IMR-90 (cell line): ENCODE measurements around the gene KCTD18. TPM values are rescaled to one million over a fixed set of nuclear protein-coding genes. Genes with fewer than 3 reads are reported as not detected.

Source experiments
- ATAC-seq: fragments of 200-7000 bp; cut with Tn5 transposase; 2 replicates; pipeline ENCODE4 v1.9.1; 2020; ENCODE audit warnings: low read depth, mild to moderate bottlenecking, moderate library complexity
- BruUV-seq: library from RNA; stranded (reverse); fragments of 400-500 nt; replicated peaks from 2 replicates; lab custom pipeline; 2021; lab: Mats Ljungman, UMichigan
- CTCF ChIA-PET: fragments of 300-600 bp; formaldehyde crosslinking; extraction: SDS; loops from one replicate; lab custom pipeline; 2021; ENCODE audit warnings: antibody characterized with exemption; lab: Yijun Ruan, JAX
- POLR2A ChIA-PET: fragments of 300-600 bp; sonication (Branson Sonifier 250); formaldehyde crosslinking; loops from one replicate; lab custom pipeline; 2022; ENCODE audit warnings: antibody characterized with exemption; ENCODE audit not compliant: unreplicated experiment; lab: Charles Lee
- DNase-seq: peaks from one replicate; pipeline ENCODE4 v3.0.0; 2013
- H2AFZ ChIP-seq: replicated peaks from 2 replicates; pipeline ENCODE3; 2013; ENCODE audit warnings: low read length, mild to moderate bottlenecking; ENCODE audit not compliant: poor library complexity
- H2AK5ac ChIP-seq: 2 replicates; pipeline ENCODE4 v1.6.1; 2013; ENCODE audit warnings: low read depth, low read length, inconsistent platforms
- H2AK9ac ChIP-seq: replicated peaks from 2 replicates; pipeline ENCODE3; 2013; ENCODE audit warnings: mild to moderate bottlenecking, low read depth, low read length, moderate library complexity; ENCODE audit not compliant: poor library complexity
- H2BK120ac ChIP-seq: 2 replicates; pipeline ENCODE4 v1.6.1; 2013; ENCODE audit warnings: low read depth, low read length, inconsistent platforms
- H2BK15ac ChIP-seq: 3 replicates; pipeline ENCODE4 v1.6.1; 2013; ENCODE audit warnings: low read depth, low read length, inconsistent platforms
- H2BK20ac ChIP-seq: 2 replicates; pipeline ENCODE4 v1.6.1; 2013; ENCODE audit warnings: low read depth, mild to moderate bottlenecking, inconsistent platforms, low read length, moderate library complexity
- H2BK5ac ChIP-seq: 2 replicates; pipeline ENCODE4 v1.6.1; 2013; ENCODE audit warnings: mild to moderate bottlenecking, low read depth, low read length, inconsistent platforms; ENCODE audit not compliant: poor library complexity, severe bottlenecking
- H3K14ac ChIP-seq: replicated peaks from 2 replicates; pipeline ENCODE4 v1.6.1; 2013; ENCODE audit warnings: low read depth, low read length, inconsistent platforms
- H3K18ac ChIP-seq: 2 replicates; pipeline ENCODE4 v1.6.1; 2013; ENCODE audit warnings: low read depth, low read length, control low read depth
- H3K23ac ChIP-seq: 2 replicates; pipeline ENCODE4 v1.6.1; 2013; ENCODE audit warnings: low read depth, low read length, inconsistent platforms
- H3K27ac ChIP-seq: 2 replicates; pipeline ENCODE4 v1.5.1; 2013; ENCODE audit warnings: mild to moderate bottlenecking, control low read depth, low read length; ENCODE audit not compliant: insufficient read depth
- H3K27me3 ChIP-seq: 2 replicates; pipeline ENCODE4 v1.6.1; 2013; ENCODE audit warnings: low read length; ENCODE audit not compliant: control insufficient read depth, insufficient read depth
- H3K36me3 ChIP-seq: 2 replicates; pipeline ENCODE4 v1.6.1; 2013; ENCODE audit warnings: low read length, mixed read lengths; ENCODE audit not compliant: control insufficient read depth, insufficient read depth
- H3K4ac ChIP-seq: 2 replicates; pipeline ENCODE4 v1.6.1; 2013; ENCODE audit warnings: low read depth, low read length, inconsistent platforms
- H3K4me1 ChIP-seq: 2 replicates; pipeline ENCODE4 v1.6.1; 2013; ENCODE audit warnings: low read length, mixed read lengths; ENCODE audit not compliant: control insufficient read depth, insufficient read depth
- H3K4me2 ChIP-seq: 2 replicates; pipeline ENCODE4 v1.6.1; 2013; ENCODE audit warnings: low read depth, mild to moderate bottlenecking, control low read depth, low read length, moderate library complexity
- H3K4me3 ChIP-seq: 2 replicates; pipeline ENCODE4 v1.5.1; 2013; ENCODE audit warnings: low read depth, mild to moderate bottlenecking, control low read depth, low read length, moderate library complexity; ENCODE audit not compliant: insufficient read depth
- H3K56ac ChIP-seq: 2 replicates; pipeline ENCODE4 v1.6.1; 2013; ENCODE audit warnings: low read length, inconsistent platforms; ENCODE audit not compliant: insufficient read depth; ENCODE audit errors: extremely low read depth
- H3K79me1 ChIP-seq, 2 experiments: 2 replicates each; pipeline ENCODE4 v1.6.1; 2013; ENCODE audit warnings: low read length in 2 of 2, inconsistent platforms in 1 of 2, low read depth in 1 of 2
- H3K9ac ChIP-seq: 2 replicates; pipeline ENCODE4 v1.6.1; 2013; ENCODE audit warnings: low read depth, low read length, control low read depth
- H3K9me1 ChIP-seq: 2 replicates; pipeline ENCODE4 v1.6.1; 2013; ENCODE audit warnings: low read length, inconsistent platforms; ENCODE audit not compliant: insufficient read depth
- H3K9me3 ChIP-seq: 2 replicates; pipeline ENCODE4 v1.6.1; 2013; ENCODE audit warnings: low read length; ENCODE audit not compliant: control insufficient read depth, insufficient read depth
- H4K20me1 ChIP-seq: 2 replicates; pipeline ENCODE4 v1.6.1; 2013; ENCODE audit warnings: low read length, inconsistent platforms; ENCODE audit not compliant: insufficient read depth
- H4K5ac ChIP-seq: 2 replicates; pipeline ENCODE4 v1.6.1; 2013; ENCODE audit warnings: mild to moderate bottlenecking, low read depth, low read length, control low read depth
- H4K8ac ChIP-seq, 2 experiments: 2 replicates each; pipeline ENCODE4 v1.6.1; 2013; ENCODE audit warnings: low read depth in 2 of 2, low read length in 2 of 2, control low read depth in 1 of 2, inconsistent platforms in 1 of 2
- H4K91ac ChIP-seq: 2 replicates; pipeline ENCODE4 v1.6.1; 2013; ENCODE audit warnings: low read depth, low read length, inconsistent platforms; ENCODE audit not compliant: insufficient read depth
- BHLHE40 ChIP-seq: fragments of 150-350 bp; IDR thresholded peaks from 2 replicates; pipeline ENCODE4 v1.6.1; 2016; ENCODE audit warnings: mild to moderate bottlenecking, low read depth, low read length
- CEBPB ChIP-seq: IDR thresholded peaks from 2 replicates; pipeline ENCODE4 v1.6.1; 2012; ENCODE audit warnings: low read depth, low read length, improper control_type of control experiment
- FOS ChIP-seq: fragments of 150-350 bp; IDR thresholded peaks from 2 replicates; pipeline ENCODE4 v1.6.1; 2016; ENCODE audit warnings: low read depth, low read length
- MAFK ChIP-seq: IDR thresholded peaks from 2 replicates; pipeline ENCODE4 v1.6.1; 2012; ENCODE audit warnings: low read depth, low read length, improper control_type of control experiment
- MAZ ChIP-seq: IDR thresholded peaks from 2 replicates; pipeline ENCODE4 v1.6.1; 2012; ENCODE audit warnings: low read depth, mild to moderate bottlenecking, low read length, improper control_type of control experiment, moderate library complexity, borderline replicate concordance
- MXI1 ChIP-seq: IDR thresholded peaks from 2 replicates; pipeline ENCODE4 v1.6.1; 2012; ENCODE audit warnings: low read depth, mild to moderate bottlenecking, low read length, moderate library complexity, borderline replicate concordance
- NFE2L2 ChIP-seq: fragments of 150-350 bp; IDR thresholded peaks from 2 replicates; pipeline ENCODE4 v1.6.1; 2016; ENCODE audit warnings: low read depth, mild to moderate bottlenecking, low read length
- POLR2A ChIP-seq: IDR thresholded peaks from 2 replicates; pipeline ENCODE4 v1.6.1; 2012; ENCODE audit warnings: mild to moderate bottlenecking, low read depth, low read length
- RAD21 ChIP-seq: IDR thresholded peaks from 2 replicates; pipeline ENCODE4 v1.6.1; 2012; ENCODE audit warnings: low read length, improper control_type of control experiment
- RCOR1 ChIP-seq: IDR thresholded peaks from 2 replicates; pipeline ENCODE4 v1.6.1; 2012; ENCODE audit warnings: mild to moderate bottlenecking, low read length, improper control_type of control experiment; ENCODE audit not compliant: insufficient replicate concordance
- RFX5 ChIP-seq: IDR thresholded peaks from 2 replicates; pipeline ENCODE4 v1.8.0; 2012; ENCODE audit warnings: low read depth, mild to moderate bottlenecking, low read length, moderate library complexity
- SMC3 ChIP-seq: fragments of 150-350 bp; IDR thresholded peaks from 2 replicates; pipeline ENCODE4 v1.6.1; 2016; ENCODE audit warnings: low read depth, mild to moderate bottlenecking, antibody characterized with exemption, low read length, moderate library complexity
- WGBS, 2 experiments: methylation state at CpG; one replicate each; pipeline versions ENCODE4 v1.1.5 to v1.1.7; 2013; ENCODE audit warnings: missing lambda C conversion rate in 2 of 2; ENCODE audit not compliant: insufficient read length in 1 of 2; ENCODE audit errors: extremely low coverage in 2 of 2; 5-methylcytosine and 5-hydroxymethylcytosine counted together
- dilution Hi-C: fragments of 300-500 bp; cut with HindIII; formaldehyde crosslinking; loops from one replicate; pipeline ENCODE4 v1.14.3; 2018; ENCODE audit warnings: low sequenced_read_pairs; ENCODE audit not compliant: unreplicated experiment
- in situ Hi-C: fragments of 300-500 bp; cut with MboI; formaldehyde crosslinking; loops from 3 replicates; pipeline ENCODE4 v1.14.3; 2019; ENCODE audit warnings: low sequenced_read_pairs, inconsistent platforms, mixed read lengths
- intact Hi-C: fragments of 100-400 bp; cut with micrococcal nuclease; formaldehyde crosslinking; loops from 2 replicates; pipeline ENCODE4 v1.10.0; 2022
- polyA plus RNA-seq, 3 experiments: library from polyadenylated mRNA; depleted of rRNA; stranded (reverse); fragments of >200 nt; gene quantifications; 2 replicates each; pipeline ENCODE4 v1.2.3, GENCODE V29; 2012; ENCODE audit warnings: low replicate concordance in 1 of 3
- total RNA-seq: library from RNA; depleted of rRNA; stranded (reverse); fragments of >200 nt; gene quantifications from 2 replicates; pipeline ENCODE4 v1.2.3, GENCODE V29; 2012
- TF ChIP-seq, protein P1 (sequence below): fragments of 150-350 bp; IDR thresholded peaks from 2 replicates; pipeline ENCODE4 v1.6.1; 2017; ENCODE audit warnings: mild to moderate bottlenecking, antibody characterized with exemption, low read length, low read depth
- TF ChIP-seq, protein P2 (sequence below): fragments of 150-350 bp; IDR thresholded peaks from 2 replicates; pipeline ENCODE4 v1.6.1; 2016; ENCODE audit warnings: low read depth, mild to moderate bottlenecking, low read length, moderate library complexity, borderline replicate concordance
- TF ChIP-seq, protein P3 (sequence below): conservative IDR thresholded peaks from 2 replicates; pipeline ENCODE4 v1.5.1; 2012; ENCODE audit warnings: mild to moderate bottlenecking, low read depth, low read length, improper control_type of control experiment

The KCTD18 gene
- total and polyA plus RNA-seq, 2 of the 4 experiments (the other 2 are of a cell fraction), result 6.7 to 10.4 TPM

DNA sequence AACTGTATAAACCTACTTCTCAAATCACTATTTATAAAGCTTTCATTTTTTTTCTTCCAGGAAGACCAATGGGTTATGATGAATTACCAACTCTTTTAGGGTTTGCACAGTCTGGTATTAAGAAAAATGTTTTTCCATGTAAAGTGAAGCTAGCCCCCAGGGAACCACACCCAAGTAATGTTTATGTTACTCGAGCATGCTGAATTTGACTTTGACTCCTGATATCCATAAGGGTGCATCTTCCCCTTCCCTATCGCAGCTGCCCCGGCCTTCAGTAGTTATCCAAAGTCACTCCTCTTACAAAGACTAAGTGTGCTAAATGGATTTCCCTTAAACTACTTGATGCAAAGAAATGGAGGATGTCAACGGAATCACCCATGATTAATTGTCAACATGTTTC, 21.7 kb downstream of the KCTD18 start:
- no CpG with 5 or more reads among the region's 4 CpGs for WGBS, 2 experiments
- H2AFZ ChIP-seq, result no peak overlapping the region
- H2BK120ac ChIP-seq, result no peak overlapping the region
- H2BK5ac ChIP-seq, result no peak overlapping the region
- no peaks in the 10 kb centered on the region for H3K27me3 ChIP-seq
- BruUV-seq, result no TSS peak
- no peak overlapping the region for H3K56ac ChIP-seq
- 0 out of 4 replicates have a peak, but pooled peaks cover 0 to 1% of the 10 kb centered on the region in 2 experiments for H3K79me1 ChIP-seq
- no peak overlapping the region for H4K91ac ChIP-seq
- dilution Hi-C loops (no loop called here), in situ Hi-C loops (no loop called here), intact Hi-C loops (no loop called here)
- no peak overlapping the region for H3K4me2 ChIP-seq
- no peaks in the 10 kb centered on the region for H3K9me3 ChIP-seq
- peaks cover 2% of the 10 kb centered on the region; the same call in 1 of the 2 replicates for H3K9me1 ChIP-seq
- no peak overlapping the region for H3K18ac ChIP-seq
- no peak for DNase-seq
- no peak for ATAC-seq
- CTCF ChIA-PET, result no interaction called here
- H2BK15ac ChIP-seq, result no peak overlapping the region
- no peak overlapping the region for H4K5ac ChIP-seq
- H4K8ac ChIP-seq, result no peak overlapping the region
- H3K27ac ChIP-seq, result no peak overlapping the region
- no peak overlapping the region for H3K23ac ChIP-seq
- no peak overlapping the region for H2BK20ac ChIP-seq
- H3K4ac ChIP-seq, result no peak overlapping the region
- H3K36me3 ChIP-seq, result peaks cover 17% of the 10 kb centered on the region
- H3K9ac ChIP-seq, result no peak overlapping the region
- no peaks in the 10 kb centered on the region for H4K20me1 ChIP-seq
- POLR2A ChIA-PET, result no interaction called here
- peaks cover 6% of the 10 kb centered on the region for H3K4me1 ChIP-seq
- H2AK9ac ChIP-seq, result peak overlapping the region; percentile 45
- no peak overlapping the region for H3K4me3 ChIP-seq
- H3K14ac ChIP-seq, result no peak overlapping the region
- TF ChIP-seq MAFK (no peak), FOS (no peak), BHLHE40 (no peak), POLR2A (no peak), RAD21 (no peak), CEBPB (no peak), RFX5 (no peak), SMC3 (no peak), NFE2L2 (no peak), RCOR1 (no peak), MXI1 (no peak), MAZ (no peak)
- TF ChIP-seq, protein P1, sequence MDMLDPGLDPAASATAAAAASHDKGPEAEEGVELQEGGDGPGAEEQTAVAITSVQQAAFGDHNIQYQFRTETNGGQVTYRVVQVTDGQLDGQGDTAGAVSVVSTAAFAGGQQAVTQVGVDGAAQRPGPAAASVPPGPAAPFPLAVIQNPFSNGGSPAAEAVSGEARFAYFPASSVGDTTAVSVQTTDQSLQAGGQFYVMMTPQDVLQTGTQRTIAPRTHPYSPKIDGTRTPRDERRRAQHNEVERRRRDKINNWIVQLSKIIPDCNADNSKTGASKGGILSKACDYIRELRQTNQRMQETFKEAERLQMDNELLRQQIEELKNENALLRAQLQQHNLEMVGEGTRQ, result no peak
- TF ChIP-seq, protein P2, sequence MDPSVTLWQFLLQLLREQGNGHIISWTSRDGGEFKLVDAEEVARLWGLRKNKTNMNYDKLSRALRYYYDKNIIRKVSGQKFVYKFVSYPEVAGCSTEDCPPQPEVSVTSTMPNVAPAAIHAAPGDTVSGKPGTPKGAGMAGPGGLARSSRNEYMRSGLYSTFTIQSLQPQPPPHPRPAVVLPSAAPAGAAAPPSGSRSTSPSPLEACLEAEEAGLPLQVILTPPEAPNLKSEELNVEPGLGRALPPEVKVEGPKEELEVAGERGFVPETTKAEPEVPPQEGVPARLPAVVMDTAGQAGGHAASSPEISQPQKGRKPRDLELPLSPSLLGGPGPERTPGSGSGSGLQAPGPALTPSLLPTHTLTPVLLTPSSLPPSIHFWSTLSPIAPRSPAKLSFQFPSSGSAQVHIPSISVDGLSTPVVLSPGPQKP, result no peak
- TF ChIP-seq, protein P3, sequence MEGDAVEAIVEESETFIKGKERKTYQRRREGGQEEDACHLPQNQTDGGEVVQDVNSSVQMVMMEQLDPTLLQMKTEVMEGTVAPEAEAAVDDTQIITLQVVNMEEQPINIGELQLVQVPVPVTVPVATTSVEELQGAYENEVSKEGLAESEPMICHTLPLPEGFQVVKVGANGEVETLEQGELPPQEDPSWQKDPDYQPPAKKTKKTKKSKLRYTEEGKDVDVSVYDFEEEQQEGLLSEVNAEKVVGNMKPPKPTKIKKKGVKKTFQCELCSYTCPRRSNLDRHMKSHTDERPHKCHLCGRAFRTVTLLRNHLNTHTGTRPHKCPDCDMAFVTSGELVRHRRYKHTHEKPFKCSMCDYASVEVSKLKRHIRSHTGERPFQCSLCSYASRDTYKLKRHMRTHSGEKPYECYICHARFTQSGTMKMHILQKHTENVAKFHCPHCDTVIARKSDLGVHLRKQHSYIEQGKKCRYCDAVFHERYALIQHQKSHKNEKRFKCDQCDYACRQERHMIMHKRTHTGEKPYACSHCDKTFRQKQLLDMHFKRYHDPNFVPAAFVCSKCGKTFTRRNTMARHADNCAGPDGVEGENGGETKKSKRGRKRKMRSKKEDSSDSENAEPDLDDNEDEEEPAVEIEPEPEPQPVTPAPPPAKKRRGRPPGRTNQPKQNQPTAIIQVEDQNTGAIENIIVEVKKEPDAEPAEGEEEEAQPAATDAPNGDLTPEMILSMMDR, result no peak
- H2AK5ac ChIP-seq, result no peak overlapping the region
